ENCODE data around the gene UBR4. TPM values are rescaled to one million over a fixed set of nuclear protein-coding genes. Genes with fewer than 3 reads are reported as not detected.

Gene UBR4
- total RNA-seq, 2 experiments from 2014 or later: 139 to 155 TPM

Other genes with a start within 250 kb of the UBR4 start
- 10 to 100 TPM; 35.6 to 37.0 TPM for gene EMC1, start 41.3 kb upstream of the UBR4 start, total RNA-seq
- 10 to 100 TPM; 24.8 to 28.2 TPM for gene MRTO4, start 41.5 kb upstream of the UBR4 start, total RNA-seq
- 1 to 10 TPM in 1 of 2 experiments, under 1 TPM in 1; 0.83 to 1.0 TPM for gene AKR7A3, start 78.5 kb upstream of the UBR4 start, total RNA-seq
- gene AKR7A2, start 101.9 kb upstream of the UBR4 start, total RNA-seq: 10 to 100 TPM; 48.5 to 49.6 TPM
- 1 to 10 TPM; 9.2 to 9.6 TPM for gene SLC66A1, start 102.1 kb upstream of the UBR4 start, total RNA-seq